Upper lobe of left lung (tissue), 4 donors: ENCODE measurements around the gene BACE1-AS.
"Not testable (repeated sequence)": the region's sequence is repeated elsewhere in the genome, so short reads cannot be mapped to it uniquely, and the experiment has no call there.

Experiments used
- CTCF ChIP-seq, 6 experiments: fragments of 450-650 bp in 4 of 6; fragments of 200-600 bp in 2 of 6; sonication (generic) in 2 of 6; IDR thresholded peaks; one replicate each; pipeline ENCODE4 v1.5.1; 2016 to 2019; ENCODE audit warnings: antibody characterized with exemption in 6 of 6
- POLR2AphosphoS5 ChIP-seq, 2 donors: sonication (generic); formaldehyde crosslinking; IDR thresholded peaks; one replicate each; pipeline ENCODE4 v1.5.1; 2017; ENCODE audit warnings: antibody characterized with exemption in 2 of 2

GRCh38 chr11:117264624-117265323 is 26.4 kb upstream of the BACE1-AS start:
- TF ChIP-seq CTCF, POLR2AphosphoS5 (IDR thresholded peaks at IDR 0.05): not testable (repeated sequence)
